Trophoblast cell (in vitro differentiated cells and primary cell): ENCODE data around the gene DYNLRB1.

Experiments used
- DNase-seq, 2 donors: peaks; one replicate each; pipeline ENCODE4 v3.0.0-alpha.2; 2016
- H2AFZ ChIP-seq: 2 replicates; pipeline ENCODE4 v1.6.1; 2013; ENCODE audit warnings: low read length, moderate library complexity, mild to moderate bottlenecking; ENCODE audit not compliant: insufficient read depth, poor library complexity
- H2AK5ac ChIP-seq: 2 replicates; pipeline ENCODE4 v1.6.1; 2013; ENCODE audit warnings: mild to moderate bottlenecking, low read length
- H2BK120ac ChIP-seq: 2 replicates; pipeline ENCODE4 v1.6.1; 2013; ENCODE audit warnings: low read length, mild to moderate bottlenecking, moderate library complexity; ENCODE audit not compliant: insufficient read depth, poor library complexity
- H2BK12ac ChIP-seq: 2 replicates; pipeline ENCODE4 v1.6.1; 2013; ENCODE audit warnings: mild to moderate bottlenecking, low read length, moderate library complexity
- H2BK5ac ChIP-seq: 2 replicates; pipeline ENCODE4 v1.6.1; 2013; ENCODE audit warnings: low read length, low read depth, moderate library complexity, mild to moderate bottlenecking; ENCODE audit not compliant: poor library complexity
- H3K14ac ChIP-seq: 2 replicates; pipeline ENCODE4 v1.6.1; 2013; ENCODE audit warnings: mild to moderate bottlenecking, low read length
- H3K18ac ChIP-seq: 2 replicates; pipeline ENCODE4 v1.6.1; 2013; ENCODE audit warnings: mild to moderate bottlenecking, low read length
- H3K23ac ChIP-seq: 2 replicates; pipeline ENCODE4 v1.6.1; 2013; ENCODE audit warnings: low read length
- H3K27ac ChIP-seq: 2 replicates; pipeline ENCODE4 v1.5.1; 2013; ENCODE audit warnings: low read depth, mild to moderate bottlenecking, inconsistent platforms, low read length, moderate library complexity
- H3K27me3 ChIP-seq: 2 replicates; pipeline ENCODE4 v1.6.1; 2013; ENCODE audit warnings: inconsistent platforms, mild to moderate bottlenecking, low read length, moderate library complexity; ENCODE audit not compliant: insufficient read depth
- H3K36me3 ChIP-seq, 2 experiments: 1 replicate in 1 of 2; 2 replicates in 1 of 2; pipeline ENCODE4 v1.6.1; 2013; ENCODE audit warnings: low read length in 2 of 2, mild to moderate bottlenecking in 2 of 2, moderate library complexity in 1 of 2; ENCODE audit not compliant: insufficient read depth in 2 of 2, control insufficient read depth in 1 of 2
- H3K4ac ChIP-seq: 2 replicates; pipeline ENCODE4 v1.6.1; 2013; ENCODE audit warnings: low read depth, mild to moderate bottlenecking, low read length, moderate library complexity
- H3K4me1 ChIP-seq, 2 experiments: 1 replicate in 1 of 2; 2 replicates in 1 of 2; pipeline ENCODE4 v1.6.1; 2013; ENCODE audit warnings: low read length in 2 of 2, mild to moderate bottlenecking in 2 of 2, moderate library complexity in 1 of 2; ENCODE audit not compliant: insufficient read depth in 2 of 2, control insufficient read depth in 1 of 2
- H3K4me2 ChIP-seq: 2 replicates; pipeline ENCODE4 v1.6.1; 2013; ENCODE audit warnings: inconsistent platforms, mild to moderate bottlenecking, low read length, moderate library complexity
- H3K4me3 ChIP-seq: 2 replicates; pipeline ENCODE4 v1.5.1; 2013; ENCODE audit warnings: mild to moderate bottlenecking, low read depth, low read length, inconsistent platforms
- H3K79me1 ChIP-seq: one replicate; pipeline ENCODE4 v1.6.1; 2013; ENCODE audit warnings: low read length
- H3K79me2 ChIP-seq: 2 replicates; pipeline ENCODE4 v1.6.1; 2013; ENCODE audit warnings: low read length, mild to moderate bottlenecking; ENCODE audit not compliant: control insufficient read depth, insufficient read depth, poor library complexity
- H3K9ac ChIP-seq: 2 replicates; pipeline ENCODE4 v1.6.1; 2013; ENCODE audit warnings: mild to moderate bottlenecking, low read length
- H3K9me3 ChIP-seq: 2 replicates; pipeline ENCODE4 v1.6.1; 2013; ENCODE audit warnings: low read depth, mild to moderate bottlenecking, control low read depth, inconsistent platforms, low read length; ENCODE audit not compliant: insufficient read depth
- H4K12ac ChIP-seq: 2 replicates; pipeline ENCODE4 v1.6.1; 2013; ENCODE audit warnings: low read depth, mild to moderate bottlenecking, low read length, moderate library complexity
- H4K8ac ChIP-seq: 2 replicates; pipeline ENCODE4 v1.6.1; 2013; ENCODE audit warnings: low read depth, mild to moderate bottlenecking, low read length, moderate library complexity
- H4K91ac ChIP-seq: one replicate; pipeline ENCODE4 v1.6.1; 2013; ENCODE audit warnings: low read depth, mild to moderate bottlenecking, low read length, moderate library complexity
- WGBS: extraction: QIAGEN DNeasy Blood & Tissue Kit; methylation state at CpG from one replicate; pipeline ENCODE4 v1.1.7; 2013; ENCODE audit warnings: missing lambda C conversion rate; ENCODE audit not compliant: insufficient read length, insufficient coverage; ENCODE audit errors: extremely low coverage; 5-methylcytosine and 5-hydroxymethylcytosine counted together

The DYNLRB1 gene

DNA sequence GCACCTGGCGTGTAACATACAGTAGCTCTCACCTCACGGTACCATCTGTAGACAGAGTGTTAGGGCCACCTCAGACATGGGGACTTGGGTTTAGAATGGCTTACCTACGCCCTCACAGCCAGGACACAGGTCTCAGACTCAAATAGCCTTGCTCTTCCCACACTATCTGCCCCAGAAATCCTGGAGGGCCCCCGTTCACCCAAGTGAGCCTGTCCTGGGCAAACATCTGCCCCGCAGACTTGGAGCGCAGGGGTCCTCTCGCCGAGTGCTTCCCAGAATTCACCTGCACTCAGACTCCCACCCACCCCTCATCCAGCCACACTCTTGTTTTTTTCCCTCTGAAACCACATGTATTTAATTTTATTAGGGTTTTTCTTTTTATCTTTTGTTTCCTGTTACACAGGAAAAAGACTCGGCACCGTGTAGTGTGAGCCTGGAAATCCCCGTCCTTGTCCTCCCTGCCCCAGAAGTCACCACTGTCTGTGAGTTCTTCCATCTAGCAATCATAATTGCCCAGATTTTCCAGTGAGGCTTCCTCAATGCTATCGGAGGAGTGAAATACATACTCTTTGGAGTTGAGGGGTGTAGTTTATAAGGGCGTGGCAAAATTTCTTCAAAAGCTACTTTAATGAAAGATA is 25.2 kb downstream of the DYNLRB1 start:
- Histone ChIP-seq H3K18ac (no peak overlapping the region), H2AK5ac (no peak overlapping the region), H4K8ac (no peak overlapping the region), H3K4me2 (no peak overlapping the region), H2BK5ac (no peak overlapping the region), H3K27me3 (no peaks in the 10 kb centered on the region), H3K79me2 (no peaks in the 10 kb centered on the region), H4K91ac (no peak overlapping the region), H4K12ac (no peak overlapping the region), H3K27ac (no peak overlapping the region), H2BK12ac (no peak overlapping the region), H2BK120ac (no peak overlapping the region), H3K9me3 (no peaks in the 10 kb centered on the region), H3K79me1 (no peaks in the 10 kb centered on the region), H3K4me1 (no peaks in the 10 kb centered on the region), H3K4me3 (no peak overlapping the region), H3K23ac (no peak overlapping the region), H2AFZ (no peak overlapping the region), H3K14ac (no peak overlapping the region), H3K4ac (no peak overlapping the region), H3K36me3 (peaks cover 41 to 44% of the 10 kb centered on the region in 2 experiments), H3K9ac (no peak overlapping the region)
- DNase-seq, result no peak
- no CpG with 5 or more reads among the region's 13 CpGs for whole genome bisulfite sequencing

DNA sequence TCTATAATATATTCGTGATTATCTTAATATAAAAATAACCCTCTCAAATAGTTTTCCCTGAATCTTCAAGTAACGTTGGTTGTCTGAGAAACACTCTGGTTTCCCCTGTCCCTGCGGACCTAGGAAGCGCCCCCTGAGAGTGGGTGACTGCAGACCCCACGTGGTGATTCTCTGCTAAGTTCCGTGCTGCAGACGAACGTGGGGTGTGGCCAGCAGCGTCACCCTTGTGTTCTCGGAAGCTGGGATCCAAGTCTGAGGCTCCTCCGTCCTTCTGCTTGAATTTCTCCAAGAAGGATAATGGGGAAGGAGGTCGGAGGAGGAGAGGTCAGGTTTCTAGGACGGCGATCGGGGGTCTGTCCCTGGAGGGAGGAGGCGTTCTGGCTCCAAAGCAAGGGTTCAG is 25.7 kb downstream of the DYNLRB1 start:
- Histone ChIP-seq H3K4me3 (no peak overlapping the region), H2BK12ac (no peak overlapping the region), H3K4ac (no peak overlapping the region), H3K79me2 (no peaks in the 10 kb centered on the region), H2BK5ac (no peak overlapping the region), H2AFZ (no peak overlapping the region), H3K36me3 (peaks cover 37 to 40% of the 10 kb centered on the region in 2 experiments), H3K4me2 (no peak overlapping the region), H3K18ac (no peak overlapping the region), H2BK120ac (no peak overlapping the region), H3K14ac (no peak overlapping the region), H3K9me3 (no peaks in the 10 kb centered on the region), H3K27ac (no peak overlapping the region), H3K23ac (no peak overlapping the region), H2AK5ac (no peak overlapping the region), H3K9ac (no peak overlapping the region), H4K12ac (no peak overlapping the region), H4K91ac (no peak overlapping the region), H3K79me1 (no peaks in the 10 kb centered on the region), H4K8ac (no peak overlapping the region), H3K27me3 (no peaks in the 10 kb centered on the region), H3K4me1 (no peaks in the 10 kb centered on the region)
- no CpG with 5 or more reads among the region's 16 CpGs for WGBS
- DNase-seq, result no peak

DNA sequence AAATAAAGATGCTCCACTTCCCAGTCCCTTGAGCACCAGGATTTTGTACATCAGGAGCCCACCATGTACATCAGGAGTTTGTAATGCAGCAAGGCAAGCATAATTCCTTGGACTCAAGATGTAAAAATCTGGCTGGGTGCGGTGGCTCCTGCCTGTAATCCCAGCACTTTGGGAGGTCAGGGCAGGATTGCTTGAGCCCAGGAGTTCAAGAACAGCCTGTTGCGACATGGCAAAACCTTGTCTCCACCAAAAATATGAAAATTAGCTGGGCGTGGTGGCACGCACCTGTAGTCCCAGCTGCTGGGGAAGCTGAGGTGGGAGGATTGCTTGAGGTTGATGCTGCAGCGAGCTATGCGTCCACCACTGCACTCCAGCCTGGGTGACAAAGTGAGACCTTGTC is 26.2 kb downstream of the DYNLRB1 start:
- no peaks in the 10 kb centered on the region for H3K9me3 ChIP-seq
- H3K27ac ChIP-seq, result no peak overlapping the region
- H4K91ac ChIP-seq, result no peak overlapping the region
- no peak overlapping the region for H3K9ac ChIP-seq
- no peak overlapping the region for H3K4me3 ChIP-seq
- no peak overlapping the region for H2BK12ac ChIP-seq
- H3K4ac ChIP-seq, result no peak overlapping the region
- H3K79me2 ChIP-seq, result no peaks in the 10 kb centered on the region
- DNase-seq, result peak in 1 of 2 donors; percentile 29
- H3K23ac ChIP-seq, result no peak overlapping the region
- H2BK120ac ChIP-seq, result no peak overlapping the region
- no peak overlapping the region for H2AFZ ChIP-seq
- H3K18ac ChIP-seq, result no peak overlapping the region
- no peak overlapping the region for H3K14ac ChIP-seq
- no peaks in the 10 kb centered on the region for H3K79me1 ChIP-seq
- no peak overlapping the region for H4K12ac ChIP-seq
- H2AK5ac ChIP-seq, result no peak overlapping the region
- H4K8ac ChIP-seq, result no peak overlapping the region
- no CpG with 5 or more reads among the region's 6 CpGs for WGBS
- no peaks in the 10 kb centered on the region for H3K27me3 ChIP-seq
- H3K4me1 ChIP-seq, result no peaks in the 10 kb centered on the region
- H3K36me3 ChIP-seq, result peaks cover 32 to 35% of the 10 kb centered on the region in 2 experiments
- no peak overlapping the region for H2BK5ac ChIP-seq
- H3K4me2 ChIP-seq, result no peak overlapping the region

DNA sequence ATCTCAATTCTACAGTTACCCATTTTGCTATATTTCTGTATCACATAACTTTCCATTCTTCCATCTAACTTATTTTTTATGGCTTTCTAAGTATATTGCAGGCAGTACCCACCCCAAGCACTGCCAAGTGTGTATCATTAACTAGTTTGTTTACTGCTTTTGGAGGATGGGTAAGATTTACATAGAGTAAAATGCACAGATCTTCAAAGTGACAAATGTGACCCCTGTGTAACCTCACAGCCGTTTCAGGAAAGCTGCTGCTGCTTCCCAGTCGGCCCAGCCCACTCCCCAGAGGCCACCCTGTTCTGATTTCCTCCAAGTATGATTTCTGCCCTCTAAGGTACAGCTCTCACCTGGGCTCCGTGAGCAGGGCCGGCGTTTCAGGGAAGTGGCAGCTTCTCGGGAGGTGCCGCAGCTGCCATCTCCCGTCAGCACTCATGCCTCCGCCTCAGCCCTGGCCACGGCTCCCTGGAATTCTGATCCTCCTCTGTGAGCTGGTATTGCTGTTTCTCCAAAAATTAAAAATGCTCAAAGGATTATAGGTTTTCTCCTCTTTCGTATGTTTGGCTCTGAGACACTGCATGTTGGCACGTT is 27.3 kb downstream of the DYNLRB1 start:
- H2AK5ac ChIP-seq, result no peak overlapping the region
- DNase-seq, result no peak
- no peaks in the 10 kb centered on the region for H3K79me2 ChIP-seq
- H3K18ac ChIP-seq, result no peak overlapping the region
- H3K4me3 ChIP-seq, result no peak overlapping the region
- H3K27ac ChIP-seq, result no peak overlapping the region
- H3K36me3 ChIP-seq, result peaks cover 28 to 31% of the 10 kb centered on the region in 2 experiments
- no peak overlapping the region for H3K4me2 ChIP-seq
- H3K9ac ChIP-seq, result no peak overlapping the region
- no peak overlapping the region for H3K14ac ChIP-seq
- H2BK120ac ChIP-seq, result no peak overlapping the region
- H4K12ac ChIP-seq, result no peak overlapping the region
- WGBS, result no CpG with 5 or more reads among the region's 12 CpGs
- no peak overlapping the region for H2BK12ac ChIP-seq
- no peak overlapping the region for H4K91ac ChIP-seq
- H4K8ac ChIP-seq, result no peak overlapping the region
- no peak overlapping the region for H3K4ac ChIP-seq
- no peaks in the 10 kb centered on the region for H3K79me1 ChIP-seq
- no peak overlapping the region for H2BK5ac ChIP-seq
- H3K23ac ChIP-seq, result no peak overlapping the region
- no peak overlapping the region for H2AFZ ChIP-seq
- H3K27me3 ChIP-seq, result no peaks in the 10 kb centered on the region
- no peaks in the 10 kb centered on the region for H3K4me1 ChIP-seq
- H3K9me3 ChIP-seq, result no peaks in the 10 kb centered on the region
